Measurements from ENCODE around the gene RCOR2. TPM values are rescaled to one million over a fixed set of nuclear protein-coding genes. Genes with fewer than 3 reads are reported as not detected.

The RCOR2 gene
- polyA plus RNA-seq, 1 donor (not counting 4 experiments of a cell fraction or from before 2014, with no cell fraction given) = 0.46 TPM

- Histone ChIP-seq H3K4me3 (ENCODE audit: control insufficient read depth in 2 of 3, extremely low read depth in 1 of 3, insufficient read depth in 2 of 3, low read depth in 1 of 3, low read length in 3 of 3) (no peak overlapping the region), H4K20me1 (ENCODE audit: control insufficient read depth, extremely low read depth, insufficient read depth, low read length) (peaks cover 32% of the 10 kb centered on the region), H3K79me2 (ENCODE audit: control insufficient read depth, insufficient read depth, low read length) (peaks cover 61% of the 10 kb centered on the region), H3K27me3 (ENCODE audit: control insufficient read depth, extremely low read depth, insufficient read depth, low read length) (no peaks in the 10 kb centered on the region), H3K36me3 (ENCODE audit: control insufficient read depth in 2 of 2, extremely low read depth in 1 of 2, insufficient read depth in 2 of 2, low read length in 2 of 2) (peaks cover 4 to 7% of the 10 kb centered on the region in 2 experiments), H3K9me3 (ENCODE audit: control insufficient read depth, low read depth, low read length) (no peaks in the 10 kb centered on the region), H3K27ac (ENCODE audit: control insufficient read depth, insufficient read depth, low read length) (peak overlapping the region; percentile 0), H3K4me2 (ENCODE audit: control insufficient read depth, extremely low read depth, insufficient read depth, low read depth, low read length) (peak overlapping the region; percentile 22), H2AFZ (ENCODE audit: control insufficient read depth, low read length) (no peak overlapping the region), H3K9ac (ENCODE audit: control insufficient read depth, extremely low read depth, insufficient read depth, low read length) (peak overlapping the region; percentile 0), H3K9me1 (ENCODE audit: control insufficient read depth, extremely low read depth, insufficient read depth, low read length) (peaks cover 12% of the 10 kb centered on the region), H3K4me1 (ENCODE audit: control insufficient read depth, extremely low read depth, insufficient read depth, low read length) (peaks cover 41% of the 10 kb centered on the region)
- dilution Hi-C loops (cut with MboI; ENCODE audit: extremely low pct_ligation_motif_present, low sequenced_read_pairs) = no loop called here
- no peak for DNase-seq (ENCODE audit: low read depth, low spot score)
- FAIRE-seq = no peak
- TF ChIP-seq CTCF (optimal IDR thresholded peaks at IDR 0.05 in 1 of 3, IDR thresholded peaks at IDR 0.05 in 1 of 3, conservative IDR thresholded peaks at IDR 0.05 in 1 of 3; ENCODE audit: extremely low read depth in 1 of 3, insufficient read depth in 2 of 3, low read length in 3 of 3) (no peak), EZH2 (IDR thresholded peaks at IDR 0.05; ENCODE audit: low read length) (no peak)
Observed at GRCh38 chr11:63868399-63869064, 48.4 kb downstream of the RCOR2 start.

GRCh38 chr11:63867511-63867910, 49.5 kb downstream of the RCOR2 start:
- H3K36me3 ChIP-seq (ENCODE audit: control insufficient read depth in 2 of 2, extremely low read depth in 1 of 2, insufficient read depth in 2 of 2, low read length in 2 of 2) = peaks cover 4 to 7% of the 10 kb centered on the region in 2 experiments
- dilution Hi-C loops (cut with MboI; ENCODE audit: extremely low pct_ligation_motif_present, low sequenced_read_pairs) = no loop called here
- no peak overlapping the region for H3K9ac ChIP-seq (ENCODE audit: control insufficient read depth, extremely low read depth, insufficient read depth, low read length)
- no peak overlapping the region for H3K4me3 ChIP-seq (ENCODE audit: control insufficient read depth in 2 of 3, extremely low read depth in 1 of 3, insufficient read depth in 2 of 3, low read depth in 1 of 3, low read length in 3 of 3)
- H4K20me1 ChIP-seq (ENCODE audit: control insufficient read depth, extremely low read depth, insufficient read depth, low read length) = peaks cover 26% of the 10 kb centered on the region
- H3K27ac ChIP-seq (ENCODE audit: control insufficient read depth, insufficient read depth, low read length) = no peak overlapping the region
- no peaks in the 10 kb centered on the region for H3K27me3 ChIP-seq (ENCODE audit: control insufficient read depth, extremely low read depth, insufficient read depth, low read length)
- TF ChIP-seq EZH2 (IDR thresholded peaks at IDR 0.05; ENCODE audit: low read length) (no peak), CTCF (optimal IDR thresholded peaks at IDR 0.05 in 1 of 3, IDR thresholded peaks at IDR 0.05 in 1 of 3, conservative IDR thresholded peaks at IDR 0.05 in 1 of 3; ENCODE audit: extremely low read depth in 1 of 3, insufficient read depth in 2 of 3, low read length in 3 of 3) (no peak)
- peaks cover 9% of the 10 kb centered on the region for H3K9me1 ChIP-seq (ENCODE audit: control insufficient read depth, extremely low read depth, insufficient read depth, low read length)
- peaks cover 33% of the 10 kb centered on the region for H3K4me1 ChIP-seq (ENCODE audit: control insufficient read depth, extremely low read depth, insufficient read depth, low read length)
- peaks cover 57% of the 10 kb centered on the region for H3K79me2 ChIP-seq (ENCODE audit: control insufficient read depth, insufficient read depth, low read length)
- H3K4me2 ChIP-seq (ENCODE audit: control insufficient read depth, extremely low read depth, insufficient read depth, low read depth, low read length) = no peak overlapping the region
- no peak for FAIRE-seq
- DNase-seq (ENCODE audit: low read depth, low spot score) = no peak
- no peaks in the 10 kb centered on the region for H3K9me3 ChIP-seq (ENCODE audit: control insufficient read depth, low read depth, low read length)
- H2AFZ ChIP-seq (ENCODE audit: control insufficient read depth, low read length) = no peak overlapping the region

Data from keratinocyte (primary cell).